NT2/D1 (cell line): Measurements from ENCODE around the gene ARMC8.

Experiments used
- YY1 ChIP-seq: IDR thresholded peaks from 2 replicates; pipeline ENCODE4 v1.6.1; 2011; ENCODE audit not compliant: insufficient read length, insufficient read depth
- ZNF274 ChIP-seq: IDR thresholded peaks from 2 replicates; pipeline ENCODE4 v1.6.1; 2011; ENCODE audit warnings: mild to moderate bottlenecking, low read depth, low read length

GRCh38 chr3:138203938-138204337 lies 16.8 kb downstream of the ARMC8 start:
- TF ChIP-seq ZNF274 (no peak), YY1 (no peak)
